ENCODE results near the gene EHBP1L1.

- TF ChIP-seq CTCF (conservative IDR thresholded peaks at IDR 0.05 in 1 of 2, IDR thresholded peaks at IDR 0.05 in 1 of 2; ENCODE audit: extremely low read depth in 1 of 2, insufficient read depth in 1 of 2, low read depth in 1 of 2, low read length in 2 of 2), result no peak
- TF ChIP-seq EZH2 (IDR thresholded peaks at IDR 0.05; ENCODE audit: borderline replicate concordance, low read length), result no peak
Measured at GRCh38 chr11:65573391-65574079, 2.3 kb upstream of the EHBP1L1 start.
